IPS-18a (cell line): ENCODE results near the gene TMEM80.

Experiments
- H3K27ac ChIP-seq: one replicate; pipeline ENCODE4 v1.5.1; 2013; ENCODE audit warnings: low read length
- H3K27me3 ChIP-seq: one replicate; pipeline ENCODE4 v1.6.1; 2013; ENCODE audit warnings: mild to moderate bottlenecking, low read length; ENCODE audit not compliant: control insufficient read depth, insufficient read depth
- H3K36me3 ChIP-seq: one replicate; pipeline ENCODE4 v1.6.1; 2013; ENCODE audit warnings: low read depth, low read length; ENCODE audit not compliant: control insufficient read depth
- H3K4me1 ChIP-seq: one replicate; pipeline ENCODE4 v1.6.1; 2013; ENCODE audit warnings: low read depth, low read length; ENCODE audit not compliant: control insufficient read depth
- H3K4me3 ChIP-seq: one replicate; pipeline ENCODE4 v1.5.1; 2013; ENCODE audit warnings: low read length
- H3K9ac ChIP-seq: one replicate; pipeline ENCODE4 v1.6.1; 2013; ENCODE audit warnings: mild to moderate bottlenecking, low read length, moderate library complexity
- H3K9me3 ChIP-seq: one replicate; pipeline ENCODE4 v1.6.1; 2013; ENCODE audit warnings: low read depth, low read length; ENCODE audit not compliant: control insufficient read depth

TMEM80 gene

DNA sequence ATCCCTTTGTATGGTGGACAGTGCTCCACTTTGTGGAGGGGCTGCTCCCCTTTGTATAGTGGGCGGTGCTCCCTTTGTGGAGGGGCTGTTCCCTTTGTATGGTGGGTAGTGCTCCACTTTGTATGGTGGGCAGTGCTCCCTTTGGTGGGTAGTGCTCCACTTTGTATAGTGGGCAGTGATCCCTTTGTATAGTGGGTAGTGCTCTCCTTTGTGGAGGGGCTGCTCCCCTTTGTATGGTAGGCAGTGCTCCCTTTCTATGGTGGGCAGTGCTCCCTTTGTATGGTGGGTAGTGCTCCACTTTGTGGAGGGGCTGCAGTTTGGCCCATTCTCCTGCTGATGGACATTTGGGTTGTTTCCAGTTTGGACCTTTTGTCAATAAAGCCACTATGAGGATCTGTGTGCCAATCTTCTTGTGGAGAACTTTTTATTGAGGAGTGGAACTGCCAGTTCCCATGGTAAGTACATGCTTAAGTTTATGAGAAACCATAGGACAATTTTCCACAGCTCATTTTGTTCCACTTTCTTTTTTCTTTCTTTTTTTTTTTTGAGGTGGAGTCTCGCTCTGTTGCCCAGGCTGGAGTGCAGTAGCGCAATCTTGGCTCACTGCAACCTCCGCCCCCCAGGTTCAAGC is 47.1 kb downstream of the TMEM80 start:
- peaks cover 18% of the 10 kb centered on the region for H3K4me1 ChIP-seq
- H3K9ac ChIP-seq, result no peak overlapping the region
- no peaks in the 10 kb centered on the region for H3K9me3 ChIP-seq
- H3K27me3 ChIP-seq, result no peaks in the 10 kb centered on the region
- no peak overlapping the region for H3K27ac ChIP-seq
- H3K4me3 ChIP-seq, result no peak overlapping the region
- no peaks in the 10 kb centered on the region for H3K36me3 ChIP-seq

DNA sequence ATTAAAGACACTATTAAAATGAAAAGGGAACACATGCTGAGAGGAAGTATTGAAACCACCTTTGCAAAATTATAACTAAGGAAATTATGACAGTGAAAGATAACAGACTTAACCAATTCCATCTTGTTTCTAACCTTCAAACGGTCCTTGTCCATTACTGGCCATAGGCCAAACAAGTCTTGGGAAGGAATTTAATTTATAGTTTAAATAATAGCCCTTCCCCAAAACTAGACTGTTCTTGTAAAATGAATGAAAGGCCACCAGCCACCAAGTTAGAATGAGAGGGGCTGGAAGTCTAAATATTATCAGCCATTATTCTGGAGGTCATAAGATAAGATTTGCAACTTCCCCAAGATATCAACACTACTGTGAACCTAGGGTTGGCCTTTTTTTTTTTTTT is 49.8 kb downstream of the TMEM80 start:
- Histone ChIP-seq H3K27me3 (no peaks in the 10 kb centered on the region), H3K4me1 (peaks cover 24% of the 10 kb centered on the region), H3K9me3 (no peaks in the 10 kb centered on the region), H3K4me3 (no peak overlapping the region), H3K36me3 (no peaks in the 10 kb centered on the region), H3K9ac (no peak overlapping the region), H3K27ac (no peak overlapping the region)

DNA sequence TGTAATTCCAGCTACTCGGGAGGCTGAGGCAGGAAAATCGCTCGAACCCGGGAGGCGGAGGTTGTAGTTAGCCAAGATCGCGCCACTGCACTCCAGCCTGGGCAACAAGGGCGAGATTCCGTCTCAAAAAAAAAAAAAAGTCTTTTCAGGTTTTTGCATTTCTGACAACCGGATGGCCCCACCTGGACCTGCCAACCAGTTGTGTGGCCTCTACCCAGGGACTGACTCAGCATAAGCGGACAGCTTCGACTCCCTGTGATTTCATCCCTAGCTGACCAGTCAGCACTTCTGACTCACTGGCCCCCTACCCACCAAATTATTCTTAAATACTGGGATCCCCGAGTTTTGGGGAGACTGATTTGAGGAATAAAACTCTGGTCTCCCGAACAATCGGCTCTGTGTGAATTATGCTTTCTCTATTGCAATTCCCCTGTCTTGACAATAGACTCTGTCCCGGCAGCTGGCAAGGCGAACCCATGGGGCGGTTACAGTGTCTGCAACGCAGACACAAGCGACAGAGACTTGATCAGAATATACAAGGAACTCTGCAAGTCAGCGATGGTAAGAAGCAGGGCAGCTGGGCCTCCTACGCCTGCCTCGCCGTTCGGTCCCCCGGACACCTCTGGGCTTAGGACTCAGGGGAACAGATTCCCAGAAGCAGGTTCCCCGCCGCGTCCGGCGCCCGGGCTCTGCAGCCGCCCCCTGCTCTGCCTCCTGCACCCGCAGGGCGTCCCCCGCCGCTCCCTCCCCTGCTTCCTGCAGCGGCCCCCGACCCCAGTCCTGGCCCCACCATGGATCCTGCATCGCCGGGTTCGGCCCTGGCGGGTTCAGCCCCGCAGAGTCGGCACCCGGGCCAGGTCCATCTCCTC is 50.9 kb downstream of the TMEM80 start:
- peak overlapping the region; percentile 84 for H3K4me3 ChIP-seq
- H3K9ac ChIP-seq, result peak overlapping the region; percentile 76
- H3K9me3 ChIP-seq, result no peaks in the 10 kb centered on the region
- no peaks in the 10 kb centered on the region for H3K36me3 ChIP-seq
- peak overlapping the region; percentile 88 for H3K27ac ChIP-seq
- peaks cover 24% of the 10 kb centered on the region for H3K4me1 ChIP-seq
- H3K27me3 ChIP-seq, result no peaks in the 10 kb centered on the region

DNA sequence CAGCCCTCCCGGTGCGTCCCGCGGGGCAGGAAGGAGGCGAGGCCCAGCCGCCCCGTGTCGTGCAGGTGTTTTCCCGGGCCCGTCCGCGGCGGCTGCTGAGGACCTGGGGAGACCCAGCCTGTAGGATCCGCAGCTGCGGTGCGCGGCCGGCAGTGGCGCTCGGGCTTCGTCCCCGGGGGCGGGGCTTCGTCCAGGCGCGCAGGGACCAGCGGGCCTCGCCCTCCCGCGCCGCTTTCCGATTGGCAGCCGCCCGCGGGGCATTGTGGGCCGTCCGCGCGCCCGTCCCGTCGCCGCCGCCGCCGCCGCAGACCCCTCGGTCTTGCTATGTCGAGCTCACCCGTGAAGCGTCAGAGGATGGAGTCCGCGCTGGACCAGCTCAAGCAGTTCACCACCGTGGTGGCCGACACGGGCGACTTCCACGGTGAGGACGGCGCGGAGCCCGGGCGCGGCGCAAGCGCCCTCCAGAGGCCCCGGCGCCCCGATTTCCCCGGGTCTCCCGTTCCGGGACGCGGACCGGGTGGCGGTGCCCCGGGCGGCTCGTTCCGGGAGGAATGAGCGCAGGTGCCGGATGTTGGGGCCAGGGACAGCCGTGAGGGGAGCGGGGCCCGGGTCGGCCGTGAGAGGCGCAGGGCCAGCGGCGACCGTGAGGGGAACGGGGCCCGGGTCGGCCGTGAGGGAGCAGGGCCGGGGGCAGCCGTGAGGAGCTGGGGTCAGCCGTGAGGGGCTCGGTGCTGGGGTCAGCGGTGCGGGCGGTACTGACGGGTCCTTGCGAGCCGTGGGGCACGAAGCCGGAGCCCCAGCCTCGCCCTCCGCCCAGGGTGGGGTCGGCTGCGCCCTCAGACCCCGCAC is 51.8 kb downstream of the TMEM80 start, which contains the start of gene TALDO1:
Gene TALDO1, plus strand, starts transcription at position 307 of the 849 bp plus-strand sequence. Its CDS starts 18 bp downstream, at position 325.
- no peaks in the 10 kb centered on the region for H3K36me3 ChIP-seq
- peak within 1 kb of the TSS; percentile 88 for H3K27ac ChIP-seq
- no peaks in the 10 kb centered on the region for H3K27me3 ChIP-seq
- H3K4me1 ChIP-seq, result peaks cover 24% of the 10 kb centered on the region
- H3K9me3 ChIP-seq, result no peaks in the 10 kb centered on the region
- peak within 1 kb of the TSS; percentile 84 for H3K4me3 ChIP-seq
- peak within 1 kb of the TSS; percentile 76 for H3K9ac ChIP-seq

DNA sequence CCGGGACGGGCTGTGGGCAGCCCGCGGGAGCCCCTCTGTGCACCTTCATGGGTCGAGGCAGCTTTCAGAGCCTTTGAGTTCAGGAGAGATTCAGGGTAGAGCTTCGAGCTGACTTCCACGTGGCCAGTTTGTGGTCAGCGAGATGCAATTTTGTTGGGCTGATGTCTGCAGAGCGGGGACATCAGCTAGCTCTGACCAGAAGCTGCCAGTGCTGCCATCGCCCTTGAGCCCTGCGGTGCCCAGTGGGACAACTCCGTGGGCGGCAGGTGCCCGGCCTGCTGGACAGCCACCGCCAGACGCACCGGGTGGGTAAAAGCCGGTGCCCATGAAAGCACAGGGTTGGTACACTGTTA is 52.4 kb downstream of the TMEM80 start:
- peak overlapping the region; percentile 74 for H3K9ac ChIP-seq
- H3K36me3 ChIP-seq, result peaks cover 4% of the 10 kb centered on the region
- H3K4me1 ChIP-seq, result peaks cover 24% of the 10 kb centered on the region
- H3K27ac ChIP-seq, result no peak overlapping the region
- H3K9me3 ChIP-seq, result no peaks in the 10 kb centered on the region
- peak overlapping the region; percentile 84 for H3K4me3 ChIP-seq
- H3K27me3 ChIP-seq, result no peaks in the 10 kb centered on the region

DNA sequence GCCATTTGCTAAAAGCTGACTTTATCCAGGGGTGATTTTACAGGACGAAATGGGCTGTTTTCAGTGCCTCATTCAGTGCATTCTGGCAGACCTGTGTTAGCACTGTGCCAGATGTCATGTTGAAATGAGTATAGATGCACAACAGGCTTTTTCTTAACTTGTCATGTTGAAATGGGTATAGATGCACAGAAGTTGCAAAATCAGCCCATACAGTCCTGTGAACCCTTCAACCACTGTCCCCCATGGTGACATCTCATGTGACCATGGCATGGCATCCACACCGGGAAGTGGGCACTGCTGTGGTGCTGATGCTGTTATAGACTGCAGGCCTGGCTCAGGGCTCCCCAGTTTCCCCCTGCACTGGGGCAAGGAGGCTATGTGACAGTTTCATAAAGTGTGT is 54.1 kb downstream of the TMEM80 start:
- Histone ChIP-seq H3K9ac (no peak overlapping the region), H3K9me3 (no peaks in the 10 kb centered on the region), H3K4me1 (peaks cover 19% of the 10 kb centered on the region), H3K36me3 (peaks cover 4% of the 10 kb centered on the region), H3K4me3 (no peak overlapping the region), H3K27me3 (no peaks in the 10 kb centered on the region), H3K27ac (no peak overlapping the region)
